Peyer's patch (tissue), 4 donors: Measurements from ENCODE around the gene HHIPL1.

Source experiments
- POLR2A ChIP-seq, 2 donors: fragments of 450-650 bp; IDR thresholded peaks; one replicate each; pipeline ENCODE4 v1.5.1; 2017; ENCODE audit warnings: antibody characterized with exemption in 2 of 2, mild to moderate bottlenecking in 2 of 2, moderate library complexity in 2 of 2
- TF ChIP-seq, protein P1 (sequence below), 6 experiments: fragments of 450-650 bp in 4 of 6; fragments of 200-600 bp in 2 of 6; sonication (generic) in 1 of 6; IDR thresholded peaks; one replicate each; pipeline ENCODE4 v1.5.1; 2017 to 2019; ENCODE audit warnings: antibody characterized with exemption in 6 of 6, mild to moderate bottlenecking in 3 of 6, moderate library complexity in 1 of 6

- TF ChIP-seq, protein P1, sequence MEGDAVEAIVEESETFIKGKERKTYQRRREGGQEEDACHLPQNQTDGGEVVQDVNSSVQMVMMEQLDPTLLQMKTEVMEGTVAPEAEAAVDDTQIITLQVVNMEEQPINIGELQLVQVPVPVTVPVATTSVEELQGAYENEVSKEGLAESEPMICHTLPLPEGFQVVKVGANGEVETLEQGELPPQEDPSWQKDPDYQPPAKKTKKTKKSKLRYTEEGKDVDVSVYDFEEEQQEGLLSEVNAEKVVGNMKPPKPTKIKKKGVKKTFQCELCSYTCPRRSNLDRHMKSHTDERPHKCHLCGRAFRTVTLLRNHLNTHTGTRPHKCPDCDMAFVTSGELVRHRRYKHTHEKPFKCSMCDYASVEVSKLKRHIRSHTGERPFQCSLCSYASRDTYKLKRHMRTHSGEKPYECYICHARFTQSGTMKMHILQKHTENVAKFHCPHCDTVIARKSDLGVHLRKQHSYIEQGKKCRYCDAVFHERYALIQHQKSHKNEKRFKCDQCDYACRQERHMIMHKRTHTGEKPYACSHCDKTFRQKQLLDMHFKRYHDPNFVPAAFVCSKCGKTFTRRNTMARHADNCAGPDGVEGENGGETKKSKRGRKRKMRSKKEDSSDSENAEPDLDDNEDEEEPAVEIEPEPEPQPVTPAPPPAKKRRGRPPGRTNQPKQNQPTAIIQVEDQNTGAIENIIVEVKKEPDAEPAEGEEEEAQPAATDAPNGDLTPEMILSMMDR (IDR thresholded peaks at IDR 0.05) = no peak
- TF ChIP-seq POLR2A (IDR thresholded peaks at IDR 0.05) = no peak
These were observed 38.6 kb upstream of the HHIPL1 start for GRCh38 chr14:99606359-99606758.
